T-helper 9 cell (primary cell): ENCODE measurements around the gene ITIH5.
"Not testable (repeated sequence)": the region's sequence is repeated elsewhere in the genome, so short reads cannot be mapped to it uniquely, and the experiment has no call there.

ENCODE experiments used
- DNase-seq: peaks from one replicate; pipeline ENCODE4 v3.0.0-alpha.2; 2020
- total RNA-seq, 2 donors: gene quantifications; one replicate each; lab custom pipeline; 2026; lab: John Stamatoyannopoulos, UW

The ITIH5 gene
- total RNA-seq, result 0 to 0.07 reads per million in 2 donors

- DNase-seq, result no peak
These were observed at the start of gene ITIH5 for GRCh38 chr10:7666253-7667023. Gene ITIH5 (minus strand): TSS chr10:7666966. CDS start chr10:7666892, 74 bp downstream.

GRCh38 chr10:7715515-7715914 is 48.7 kb upstream of the ITIH5 start:
- no peak for DNase-seq

- DNase-seq, result not testable (repeated sequence)
These were observed 44.3 kb upstream of the ITIH5 start for GRCh38 chr10:7711075-7711474.

- DNase-seq, result no peak
These were observed 43.7 kb upstream of the ITIH5 start for GRCh38 chr10:7710446-7710845.

- DNase-seq, result no peak
These were observed 42.1 kb upstream of the ITIH5 start for GRCh38 chr10:7708832-7709231.

- no peak for DNase-seq
These were observed 41.3 kb upstream of the ITIH5 start for GRCh38 chr10:7707858-7708622.

GRCh38 chr10:7707102-7707501 is 40.3 kb upstream of the ITIH5 start:
- no peak for DNase-seq

GRCh38 chr10:7706534-7707073 is 39.8 kb upstream of the ITIH5 start:
- no peak for DNase-seq

GRCh38 chr10:7705341-7705740 is 38.6 kb upstream of the ITIH5 start:
- DNase-seq, result no peak

GRCh38 chr10:7704071-7705016 is 37.6 kb upstream of the ITIH5 start:
- no peak for DNase-seq

- no peak for DNase-seq
These were observed 36.4 kb upstream of the ITIH5 start, which contains the start of gene ITIH2 for GRCh38 chr10:7703140-7703539. Gene ITIH2 (plus strand): TSS chr10:7703316. CDS start chr10:7703435, 119 bp downstream.

- no peak for DNase-seq
These were observed 35.6 kb upstream of the ITIH5 start for GRCh38 chr10:7702288-7702812.

GRCh38 chr10:7701158-7701742 is 34.5 kb upstream of the ITIH5 start:
- no peak for DNase-seq

- DNase-seq, result no peak
These were observed 33.9 kb upstream of the ITIH5 start for GRCh38 chr10:7700577-7701125.

GRCh38 chr10:7697426-7697825 is 30.7 kb upstream of the ITIH5 start:
- DNase-seq, result no peak

GRCh38 chr10:7696545-7696944 is 29.8 kb upstream of the ITIH5 start:
- no peak for DNase-seq

GRCh38 chr10:7693194-7693593 is 26.4 kb upstream of the ITIH5 start:
- not testable (repeated sequence) for DNase-seq

- not testable (repeated sequence) for DNase-seq
These were observed 25.6 kb upstream of the ITIH5 start for GRCh38 chr10:7692368-7692767.

GRCh38 chr10:7690885-7691597 is 24.3 kb upstream of the ITIH5 start:
- not testable (repeated sequence) for DNase-seq

GRCh38 chr10:7689591-7689990 is 22.8 kb upstream of the ITIH5 start:
- no peak for DNase-seq
